NCI-H1694 (cell line): ENCODE measurements around the gene SIT1.

ENCODE experiments used
- DNase-seq: peaks from one replicate; lab custom pipeline; 2025; lab: John Stamatoyannopoulos, UW

The SIT1 gene

GRCh38 chr9:35606138-35606504 lies 44.6 kb downstream of the SIT1 start:
- no peak for DNase-seq

- no peak for DNase-seq
These were observed 45.2 kb downstream of the SIT1 start for GRCh38 chr9:35605351-35606137.

- peak; percentile 14 for DNase-seq
These were observed 46.0 kb downstream of the SIT1 start, which contains the start of gene TESK1 for GRCh38 chr9:35604578-35605350. TSS of gene TESK1 (plus strand) at chr9:35605262. CDS start at chr9:35605620, 358 bp downstream.

- DNase-seq: peak; percentile 99
These were observed 46.6 kb downstream of the SIT1 start for GRCh38 chr9:35603986-35604577.

GRCh38 chr9:35603506-35603985 lies 47.2 kb downstream of the SIT1 start:
- DNase-seq: no peak

GRCh38 chr9:35599763-35600604 lies 50.7 kb downstream of the SIT1 start:
- DNase-seq: no peak
